GM19240 (cell line): ENCODE data around the gene ADAMTS6.
"Not testable (repeated sequence)": the region's sequence is repeated elsewhere in the genome, so short reads cannot be mapped to it uniquely, and the experiment has no call there.

Source experiments
- DNase-seq: peaks from one replicate; pipeline ENCODE4 v3.0.0; 2011; ENCODE audit warnings: low spot score; ENCODE audit not compliant: insufficient read length

Gene ADAMTS6

GRCh38 chr5:65198456-65199120 lies 283.1 kb downstream of the ADAMTS6 start:
- no peak for DNase-seq

DNA sequence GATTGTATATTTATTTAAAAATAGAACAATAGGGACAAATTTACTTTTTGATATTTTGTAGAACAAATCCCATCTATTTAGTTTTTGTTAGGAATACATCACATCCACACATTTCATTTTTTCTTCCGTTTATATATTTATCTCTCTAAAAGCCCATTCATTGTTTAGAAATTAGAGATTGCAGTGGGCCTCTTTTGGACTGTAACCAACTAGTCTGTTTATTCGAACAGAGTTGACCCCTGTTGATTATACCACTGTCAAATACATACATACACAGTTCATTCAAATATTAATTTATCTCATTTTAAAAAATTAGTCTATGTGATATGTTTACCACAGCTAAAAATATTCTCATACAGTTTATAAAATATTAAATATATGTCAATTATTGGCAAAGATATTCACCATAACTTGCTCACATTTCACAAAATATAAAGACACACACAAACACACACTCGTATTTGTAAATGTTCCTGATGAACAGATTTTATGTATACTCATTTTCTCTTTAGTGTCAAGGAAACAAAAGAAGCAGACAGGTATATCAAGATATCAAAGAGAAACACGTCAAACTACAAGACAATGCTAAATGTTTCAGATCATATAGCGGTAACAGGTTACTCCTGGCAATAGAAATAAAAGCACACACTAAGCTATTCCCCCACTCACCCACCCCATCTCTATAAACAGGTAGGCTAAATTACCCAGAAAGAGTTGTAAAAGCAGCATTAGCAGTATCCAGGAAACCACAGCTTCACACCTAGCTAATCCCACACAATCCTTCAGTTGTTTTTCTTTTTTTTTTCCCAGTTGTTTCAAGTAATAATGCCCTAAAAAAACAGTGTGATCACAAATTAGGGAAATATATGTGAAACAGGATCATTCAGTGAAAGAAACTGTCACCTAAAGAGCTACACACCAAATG lies 283.9 kb downstream of the ADAMTS6 start:
- no peak for DNase-seq

DNA sequence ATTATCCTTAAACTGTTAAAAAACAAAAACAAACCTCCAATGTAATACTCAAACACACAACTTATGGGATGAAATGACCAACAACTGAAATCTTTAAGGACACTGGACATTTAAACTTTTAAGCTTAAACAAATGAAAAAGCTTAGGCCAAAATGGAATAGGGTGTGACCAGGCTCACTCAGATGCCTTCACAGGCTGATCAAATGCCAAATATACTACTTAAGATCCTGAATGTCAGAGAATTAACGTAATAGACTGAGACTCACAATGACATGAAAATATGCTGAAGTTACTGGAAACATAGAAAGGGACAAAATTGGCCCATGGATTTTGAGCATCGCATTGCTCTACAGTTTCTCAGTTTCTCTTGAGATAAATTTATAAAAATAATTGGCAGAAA lies 286.8 kb downstream of the ADAMTS6 start:
- DNase-seq, result no peak

- DNase-seq, result no peak
Observed at GRCh38 chr5:65192331-65192730, 289.4 kb downstream of the ADAMTS6 start.

- DNase-seq, result no peak
Observed at GRCh38 chr5:65191554-65192135, 290.1 kb downstream of the ADAMTS6 start.

GRCh38 chr5:65190328-65191053 lies 291.2 kb downstream of the ADAMTS6 start:
- no peak for DNase-seq

DNA sequence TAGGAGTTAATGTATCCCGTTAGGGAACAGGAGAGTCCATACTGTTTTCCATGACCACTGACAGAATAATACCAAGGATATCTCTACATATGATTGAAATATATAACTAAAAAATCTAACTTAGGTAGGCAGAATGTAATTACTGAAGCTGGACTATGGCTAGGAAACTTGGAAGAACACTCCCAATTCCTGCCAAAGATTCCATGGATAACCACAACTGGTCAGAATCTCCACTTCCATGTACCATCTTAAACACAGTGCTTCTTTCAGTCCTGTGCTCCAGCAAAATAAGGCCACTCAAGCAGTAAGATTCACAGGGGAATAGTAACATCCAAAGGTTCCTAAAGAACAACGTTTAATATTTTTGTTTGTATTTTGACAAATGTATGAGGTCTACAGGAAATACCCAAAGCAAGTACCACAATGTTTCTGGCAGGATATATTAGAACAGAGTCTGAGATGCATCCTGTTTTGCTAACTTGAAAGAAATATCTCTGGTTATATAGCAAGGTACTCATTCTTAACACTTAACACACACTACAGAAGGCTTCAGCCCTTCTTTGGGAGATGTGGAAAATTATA lies 295.0 kb downstream of the ADAMTS6 start:
- no peak for DNase-seq

GRCh38 chr5:65185468-65185867 lies 296.3 kb downstream of the ADAMTS6 start:
- DNase-seq, result no peak

- no peak for DNase-seq
Observed at GRCh38 chr5:65184780-65185179, 296.9 kb downstream of the ADAMTS6 start.

- not testable (repeated sequence) for DNase-seq
Observed at GRCh38 chr5:65174231-65174630, 307.5 kb downstream of the ADAMTS6 start.

- no peak for DNase-seq
Observed at GRCh38 chr5:65173130-65173525, 308.6 kb downstream of the ADAMTS6 start.

DNA sequence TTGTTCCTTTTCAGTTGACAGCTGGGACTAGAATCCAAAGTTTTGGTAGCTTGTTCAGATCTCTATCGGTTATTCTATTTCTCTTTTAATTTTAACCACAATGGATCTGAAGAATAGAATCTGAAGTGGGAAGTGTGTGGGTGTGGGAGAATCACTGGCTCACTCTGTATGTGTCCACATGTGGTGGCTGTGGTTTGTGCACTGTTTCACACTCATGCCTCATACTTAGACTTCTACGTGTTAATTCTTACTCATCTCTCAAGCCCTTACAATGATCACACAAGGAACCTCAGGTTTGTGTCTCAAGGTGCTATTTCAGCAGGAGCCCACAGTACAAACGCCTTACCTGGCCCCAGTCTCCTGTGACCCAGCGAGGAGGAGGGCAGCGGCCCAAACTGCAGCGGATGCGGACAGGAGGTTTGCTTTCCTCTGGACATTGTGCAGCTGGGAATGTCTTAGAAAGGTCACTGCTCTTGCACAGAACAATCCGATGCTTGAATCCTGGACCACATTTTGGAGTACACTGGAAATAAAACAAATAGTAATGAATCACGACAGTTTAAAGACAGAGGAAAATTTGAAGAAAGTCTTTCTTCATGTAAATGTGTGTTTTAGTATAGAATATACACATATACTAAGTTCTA lies 309.1 kb downstream of the ADAMTS6 start:
- DNase-seq, result no peak

DNA sequence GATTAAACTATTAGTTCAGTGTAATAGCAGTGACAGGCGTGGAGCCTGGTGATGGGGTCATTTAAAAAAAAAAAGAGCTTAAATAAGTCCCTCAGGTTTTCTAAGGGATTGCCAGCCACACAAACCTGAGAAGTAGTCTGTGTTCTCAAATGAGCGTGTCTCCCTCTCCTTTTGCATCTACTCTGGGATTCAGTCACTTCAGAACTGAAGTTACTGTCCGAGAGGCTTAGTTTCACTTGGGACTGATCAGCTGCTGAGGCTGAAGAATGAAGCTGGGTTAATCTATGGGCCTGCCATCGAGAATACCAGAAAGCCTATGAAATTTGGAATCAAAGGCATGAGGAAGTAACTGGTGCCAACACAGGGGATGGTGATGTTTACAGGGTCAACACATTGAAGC lies 310.1 kb downstream of the ADAMTS6 start:
- no peak for DNase-seq

GRCh38 chr5:65163698-65164097 lies 318.0 kb downstream of the ADAMTS6 start:
- no peak for DNase-seq

- DNase-seq, result no peak
Observed at GRCh38 chr5:65161655-65162054, 320.1 kb downstream of the ADAMTS6 start.

DNA sequence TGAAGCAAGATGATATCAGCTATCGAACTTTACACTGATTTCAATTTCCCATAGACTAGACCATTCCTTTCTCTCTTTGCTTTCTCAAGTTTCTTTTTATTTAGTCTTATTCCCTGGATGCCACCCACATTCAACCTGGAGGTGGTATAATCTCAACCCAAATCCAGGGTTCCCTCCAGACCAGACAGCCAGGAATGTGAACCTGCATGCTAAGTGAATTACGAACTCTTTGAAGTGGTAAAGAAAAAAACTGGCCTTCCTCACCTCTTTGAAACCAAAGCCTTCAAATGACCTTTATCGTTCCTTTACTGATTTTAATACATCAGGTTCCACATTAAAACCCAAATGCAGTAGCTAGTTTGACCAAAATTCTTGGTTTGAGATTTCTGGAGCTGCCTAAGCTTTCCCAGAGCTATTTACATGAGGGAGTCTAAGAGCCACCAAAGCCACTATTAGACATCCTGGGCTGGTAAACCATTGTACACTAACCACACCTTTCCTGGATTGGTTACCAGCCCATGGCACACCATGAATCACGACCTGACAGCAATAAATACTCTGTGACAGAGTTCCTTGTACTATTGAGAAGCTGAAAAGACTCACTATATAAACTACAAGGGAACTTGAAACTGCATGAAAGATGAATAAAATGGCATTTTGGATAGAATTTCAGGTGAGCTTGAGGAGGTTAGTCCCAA lies 323.7 kb downstream of the ADAMTS6 start:
- DNase-seq, result no peak

GRCh38 chr5:65156933-65157332 lies 324.8 kb downstream of the ADAMTS6 start:
- DNase-seq, result no peak

GRCh38 chr5:65152131-65152530 lies 329.6 kb downstream of the ADAMTS6 start:
- DNase-seq, result no peak

DNA sequence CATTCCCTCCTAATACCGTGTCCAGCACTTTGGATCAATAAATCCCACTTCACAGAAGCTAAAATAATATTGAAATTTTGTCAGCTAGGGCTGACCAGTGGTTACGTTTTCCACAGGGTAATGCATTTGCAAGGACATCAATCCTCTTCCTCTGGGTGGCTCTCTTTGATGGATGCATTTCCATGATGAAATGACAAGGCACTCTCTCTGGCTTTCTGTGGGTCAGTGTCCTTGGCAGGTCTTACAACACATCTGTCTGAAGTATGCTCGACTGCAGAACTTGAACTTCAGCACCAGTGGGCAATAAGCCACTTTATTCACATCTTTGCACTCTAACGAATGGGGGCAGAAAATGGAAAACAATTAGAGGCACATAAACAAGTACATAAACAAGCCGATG lies 330.1 kb downstream of the ADAMTS6 start:
- no peak for DNase-seq

GRCh38 chr5:65150599-65151304 lies 331.0 kb downstream of the ADAMTS6 start:
- DNase-seq, result no peak
